B cell (primary cell): Measurements from ENCODE around the gene PNLIPRP2. TPM values are rescaled to one million over a fixed set of nuclear protein-coding genes. Genes with fewer than 3 reads are reported as not detected.

Source experiments
- ATAC-seq: fragments of 200-7000 bp; cut with Tn5 transposase; one replicate; pipeline ENCODE4 v1.10.0; 2021; ENCODE audit warnings: low read depth, mild to moderate bottlenecking, moderate number of reproducible peaks, moderate library complexity
- CTCF ChIA-PET: fragments of 350-600 bp; sonication (Branson Sonifier 250); formaldehyde crosslinking; loops from one replicate; lab custom pipeline; 2021; ENCODE audit warnings: antibody characterized with exemption, inconsistent platforms; lab: Charles Lee
- POLR2A ChIA-PET: fragments of 350-600 bp; sonication (Branson Sonifier 250); formaldehyde crosslinking; loops from one replicate; lab custom pipeline; 2021; ENCODE audit warnings: antibody characterized with exemption; lab: Charles Lee
- DNase-seq: peaks from one replicate; pipeline ENCODE4 v3.0.0; 2013
- H2AFZ ChIP-seq: 2 replicates; pipeline ENCODE4 v1.6.1; 2012; ENCODE audit warnings: mild to moderate bottlenecking, low read depth, low read length; ENCODE audit not compliant: insufficient read depth, poor library complexity, severe bottlenecking
- H3K27ac ChIP-seq, 2 donors: 1 replicate in 1 of 2; 2 replicates in 1 of 2; pipeline ENCODE4 v1.5.1; 2012 to 2013; ENCODE audit warnings: low read length in 2 of 2, mild to moderate bottlenecking in 2 of 2, moderate library complexity in 1 of 2
- H3K27me3 ChIP-seq, 4 experiments: fragments of 200-600 bp in 1 of 4; sonication (generic) in 1 of 4; replicated peaks in 1 of 4; 1 replicate in 2 of 4; 2 replicates in 2 of 4; pipeline versions ENCODE4 v1.6.1 to v1.7.0; 2013 to 2016; ENCODE audit warnings: low read length in 3 of 4, mild to moderate bottlenecking in 2 of 4, mixed read lengths in 1 of 4, moderate library complexity in 1 of 4; ENCODE audit not compliant: insufficient read depth in 4 of 4, control insufficient read depth in 3 of 4; ENCODE audit errors: control extremely low read depth in 1 of 4
- H3K36me3 ChIP-seq, 2 experiments: replicated peaks in 1 of 2; 1 replicate in 1 of 2; 2 replicates in 1 of 2; pipeline versions ENCODE4 v1.6.1 to v1.7.1; 2013; ENCODE audit warnings: low read length in 1 of 2; ENCODE audit not compliant: insufficient read depth in 2 of 2, control insufficient read depth in 1 of 2; ENCODE audit errors: control extremely low read depth in 1 of 2, extremely low read depth in 1 of 2
- H3K4me1 ChIP-seq, 2 donors: fragments of 200-600 bp in 1 of 2; sonication (generic) in 1 of 2; 1 replicate in 1 of 2; 2 replicates in 1 of 2; pipeline versions ENCODE4 v1.5.1 to v1.6.1; 2013 to 2017; ENCODE audit warnings: low read length in 2 of 2; ENCODE audit not compliant: control insufficient read depth in 2 of 2, insufficient read depth in 2 of 2
- H3K4me2 ChIP-seq: replicated peaks from 2 replicates; pipeline ENCODE3; 2012; ENCODE audit warnings: mild to moderate bottlenecking, low read depth, low read length; ENCODE audit not compliant: poor library complexity, severe bottlenecking
- H3K4me3 ChIP-seq, 5 experiments: fragments of 200-600 bp in 1 of 5; sonication (generic) in 1 of 5; 1 replicate in 3 of 5; 2 replicates in 2 of 5; pipeline versions ENCODE4 v1.5.1 to v1.7.0; 2011 to 2016; ENCODE audit warnings: low read length in 4 of 5, mild to moderate bottlenecking in 4 of 5, low read depth in 2 of 5, control low read depth in 1 of 5, moderate library complexity in 1 of 5; ENCODE audit not compliant: insufficient read depth in 1 of 5; ENCODE audit errors: control extremely low read depth in 1 of 5, extremely low read depth in 1 of 5
- H3K79me2 ChIP-seq: fragments of 200-600 bp; sonication (generic); one replicate; pipeline ENCODE4 v1.6.0; 2016; ENCODE audit warnings: low read length; ENCODE audit not compliant: control insufficient read depth, insufficient read depth
- H3K9ac ChIP-seq: fragments of 200-600 bp; sonication (generic); 2 replicates; pipeline ENCODE4 v1.6.1; 2017; ENCODE audit warnings: mild to moderate bottlenecking, low read length, moderate library complexity
- H3K9me3 ChIP-seq, 3 donors: one replicate each; pipeline versions ENCODE4 v1.6.1 to v1.7.1; 2013; ENCODE audit warnings: low read length in 2 of 3; ENCODE audit not compliant: control insufficient read depth in 2 of 3, insufficient read depth in 1 of 3; ENCODE audit errors: control extremely low read depth in 1 of 3
- H4K20me1 ChIP-seq: 2 replicates; pipeline ENCODE4 v1.6.0; 2012; ENCODE audit warnings: mild to moderate bottlenecking, low read length; ENCODE audit not compliant: insufficient read depth, control insufficient read depth, poor library complexity, severe bottlenecking
- H3K27ac Mint-ChIP-seq: one replicate; pipeline ENCODE4 v1.8.0; 2021; ENCODE audit warnings: mixed read lengths
- H3K27me3 Mint-ChIP-seq: one replicate; pipeline ENCODE4 v1.8.0; 2021; ENCODE audit warnings: mixed read lengths
- H3K4me1 Mint-ChIP-seq: one replicate; pipeline ENCODE4 v1.8.0; 2021; ENCODE audit warnings: mixed read lengths
- H3K4me3 Mint-ChIP-seq: one replicate; pipeline ENCODE4 v1.8.0; 2021; ENCODE audit warnings: mixed read lengths
- H3K9me3 Mint-ChIP-seq: one replicate; pipeline ENCODE4 v1.8.0; 2022; ENCODE audit warnings: mixed read lengths; ENCODE audit not compliant: insufficient read depth
- CTCF ChIP-seq: fragments of 200-600 bp; IDR thresholded peaks from one replicate; pipeline ENCODE4 v1.8.0; 2022; ENCODE audit warnings: antibody characterized with exemption, mild to moderate bottlenecking
- EZH2 ChIP-seq: IDR thresholded peaks from 2 replicates; pipeline ENCODE4 v1.6.1; 2012; ENCODE audit warnings: borderline replicate concordance, low read depth, mild to moderate bottlenecking, moderate library complexity, low read length; ENCODE audit not compliant: insufficient read depth, poor library complexity, severe bottlenecking
- WGBS: methylation state at CpG from one replicate; pipeline ENCODE4 v1.1.5; 2013; ENCODE audit warnings: missing lambda C conversion rate; ENCODE audit not compliant: insufficient coverage; 5-methylcytosine and 5-hydroxymethylcytosine counted together
- intact Hi-C: fragments of 100-400 bp; cut with micrococcal nuclease; formaldehyde crosslinking; loops from one replicate; pipeline ENCODE4 v1.10.0; 2022
- polyA plus RNA-seq: library from polyadenylated mRNA; depleted of rRNA; stranded (reverse); fragments of >200 nt; gene quantifications from 2 replicates; pipeline ENCODE4 v1.2.3, GENCODE V29; 2012
- total RNA-seq, 2 donors: library from RNA; stranded (reverse); fragments of 120-200 nt in 1 of 2; gene quantifications; 1 replicate in 1 of 2; 2 replicates in 1 of 2; pipeline versions ENCODE4 v1.2.3 to v1.2.4, GENCODE V29; 2013 to 2022

PNLIPRP2 gene
- total and polyA plus RNA-seq, 2 donors (not counting 1 experiment from before 2014, with no cell fraction given) = not detected

GRCh38 chr10:116594525-116595035, 26.2 kb upstream of the PNLIPRP2 start:
- H3K27me3 Mint-ChIP-seq = no peaks in the 10 kb centered on the region
- H3K9me3 Mint-ChIP-seq = no peaks in the 10 kb centered on the region
- Histone ChIP-seq H3K4me1 (no peaks in the 10 kb centered on the region), H3K36me3 (no peaks in the 10 kb centered on the region), H3K27ac (no peak overlapping the region), H3K4me3 (no peak overlapping the region), H3K4me2 (no peak overlapping the region), H4K20me1 (no peaks in the 10 kb centered on the region), H3K9me3 (peaks cover 0 to 3% (median 0%) of the 10 kb centered on the region in 3 donors), H3K9ac (no peak overlapping the region), H2AFZ (no peak overlapping the region), H3K27me3 (no peaks in the 10 kb centered on the region), H3K79me2 (no peaks in the 10 kb centered on the region)
- 87% methylated on average over 3 of the region's 7 CpGs for WGBS
- intact Hi-C loops = no loop called here
- no peak overlapping the region for H3K4me3 Mint-ChIP-seq
- ChIA-PET POLR2A (no interaction called here), CTCF (interaction anchor here (1.4 kb wide), 1 partner anchor 72 kb away, joined by 3 read pairs; no protein-coding TSS in a partner anchor)
- ATAC-seq (no peak), DNase-seq (no peak)
- no peak overlapping the region for H3K27ac Mint-ChIP-seq
- H3K4me1 Mint-ChIP-seq = no peaks in the 10 kb centered on the region
- TF ChIP-seq EZH2 (no peak), CTCF (no peak)

DNA sequence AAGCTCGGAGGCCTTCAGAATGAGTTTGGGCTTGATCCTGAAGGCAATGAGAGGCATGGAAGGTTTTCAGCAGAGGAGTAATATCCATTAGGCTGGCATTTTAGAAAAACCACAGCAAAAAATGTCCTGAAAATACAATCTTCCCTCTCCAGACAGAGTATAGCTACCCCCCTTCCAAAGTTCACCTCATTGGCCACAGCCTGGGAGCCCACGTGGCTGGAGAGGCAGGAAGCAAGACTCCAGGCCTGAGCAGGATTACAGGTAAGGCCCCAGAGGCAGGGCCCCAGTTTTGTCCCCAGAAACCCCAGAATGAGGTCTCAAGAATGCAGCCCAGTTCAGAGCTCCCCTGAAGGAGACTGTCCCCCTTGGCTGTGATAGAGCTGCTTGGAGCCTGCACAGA, 24.7 kb upstream of the PNLIPRP2 start:
- intact Hi-C loops = no loop called here
- Histone ChIP-seq H2AFZ (no peak overlapping the region), H3K9ac (no peak overlapping the region), H3K9me3 (peaks cover 0 to 3% (median 0%) of the 10 kb centered on the region in 3 donors), H3K27me3 (no peaks in the 10 kb centered on the region), H3K27ac (no peak overlapping the region), H3K4me3 (no peak overlapping the region), H3K4me1 (no peaks in the 10 kb centered on the region), H3K79me2 (no peaks in the 10 kb centered on the region), H3K4me2 (no peak overlapping the region), H3K36me3 (no peaks in the 10 kb centered on the region), H4K20me1 (no peaks in the 10 kb centered on the region)
- no peak for ATAC-seq
- DNase-seq = no peak
- Mint-ChIP-seq H3K4me1 (no peaks in the 10 kb centered on the region), H3K4me3 (no peak overlapping the region), H3K9me3 (no peaks in the 10 kb centered on the region), H3K27me3 (no peaks in the 10 kb centered on the region), H3K27ac (no peak overlapping the region)
- no peak for TF ChIP-seq EZH2
- no peak for TF ChIP-seq CTCF
- ChIA-PET POLR2A (no interaction called here), CTCF (interaction anchor here (1.4 kb wide), 1 partner anchor 73 kb away, joined by 3 read pairs; no protein-coding TSS in a partner anchor)
- 56% methylated on average over 1 of the region's 2 CpGs for WGBS
